ENCODE measurements around the gene IL1F10. TPM values are rescaled to one million over a fixed set of nuclear protein-coding genes. Genes with fewer than 3 reads are reported as not detected.
A peak's percentile ranks its signal among the peaks of the same experiment; 100 is the strongest.

IL1F10 gene
- total and polyA plus RNA-seq, 2 of the 8 experiments (the other 6 are each of a cell fraction or from before 2014, with no cell fraction given) = not detected

- Histone ChIP-seq H2BK15ac (ENCODE audit: low read length) (no peak overlapping the region), H3K27ac (ENCODE audit: low read depth, low read length) (no peak overlapping the region), H3K56ac (replicated peaks; ENCODE audit: insufficient read length, low read depth, low read length) (no peak overlapping the region), H3K9me3 (ENCODE audit: insufficient read depth in 2 of 2, low read depth in 1 of 2, low read length in 1 of 2) (peaks cover 0 to 2% of the 10 kb centered on the region in 2 experiments; a peak in 2 of 4 replicates), H3K4me3 (ENCODE audit: extremely low read depth in 1 of 4, insufficient read depth in 2 of 4, low read depth in 3 of 4, low read length in 4 of 4) (no peak overlapping the region), H3K23me2 (ENCODE audit: low read depth, low read length) (no peaks in the 10 kb centered on the region), H3K36me3 (ENCODE audit: control insufficient read depth in 2 of 4, insufficient read depth in 4 of 4, low read length in 3 of 4) (no peaks in the 10 kb centered on the region), H4K5ac (ENCODE audit: insufficient read length, low read depth, low read length) (no peak overlapping the region), H3K79me1 (ENCODE audit: low read depth, low read length) (no peaks in the 10 kb centered on the region), H3K4me2 (ENCODE audit: insufficient read depth in 1 of 2, low read depth in 2 of 2, low read length in 2 of 2) (no peak overlapping the region), H3K14ac (ENCODE audit: insufficient read length) (no peak overlapping the region), H2BK5ac (ENCODE audit: low read depth, low read length) (no peak overlapping the region), H4K20me1 (replicated peaks in 1 of 2; ENCODE audit: control insufficient read depth in 1 of 2, insufficient read depth in 2 of 2, low read length in 2 of 2) (no peaks in the 10 kb centered on the region), H3K18ac (ENCODE audit: extremely low read depth, low read length) (no peak overlapping the region), H3K9ac (replicated peaks in 1 of 4; ENCODE audit: extremely low read depth in 1 of 4, low read depth in 3 of 4, low read length in 3 of 4) (no peak overlapping the region), H2AK5ac (ENCODE audit: low read depth, low read length) (no peak overlapping the region), H3K27me3 (replicated peaks in 1 of 4; ENCODE audit: control insufficient read depth in 3 of 4, extremely low read depth in 1 of 4, insufficient read depth in 3 of 4, low read length in 3 of 4) (no peaks in the 10 kb centered on the region; a peak in 1 of 7 replicates), H3K4me1 (replicated peaks in 1 of 4; ENCODE audit: control insufficient read depth in 3 of 4, insufficient read depth in 4 of 4, low read length in 3 of 4) (no peaks in the 10 kb centered on the region), H2AFZ (ENCODE audit: low read length) (no peak overlapping the region), H4K8ac (ENCODE audit: extremely low read depth, insufficient read depth, low read length) (no peak overlapping the region), H2BK12ac (ENCODE audit: low read depth, low read length) (no peak overlapping the region), H3K79me2 (ENCODE audit: control insufficient read depth in 1 of 2, insufficient read depth in 2 of 2, low read length in 2 of 2) (no peaks in the 10 kb centered on the region), H4K91ac (replicated peaks; ENCODE audit: insufficient read length, low read length) (no peak overlapping the region), H2BK20ac (ENCODE audit: low read length) (no peak overlapping the region), H3K23ac (ENCODE audit: insufficient read length) (no peak overlapping the region), H2BK120ac (replicated peaks; ENCODE audit: low read depth, low read length) (no peak overlapping the region), H3K4ac (replicated peaks; ENCODE audit: insufficient read length, low read depth, low read length) (no peak overlapping the region)
- DNase-seq (ENCODE audit: low read depth in 1 of 2, low spot score in 2 of 2) = no peak
- WGBS, 2 experiments (ENCODE audit: extremely low coverage in 1 of 2, insufficient coverage in 1 of 2, insufficient read length in 1 of 2, insufficient replicate concordance in 2 of 2, low coverage in 1 of 2, low lambda C conversion rate in 2 of 2, missing lambda C conversion rate in 1 of 2) = 65% methylated on average over 5 of the region's 5 CpGs; no CpG with 5 or more reads in 1 of the 2 experiments
- TF ChIP-seq KDM1A (IDR thresholded peaks at IDR 0.05; ENCODE audit: borderline replicate concordance, low read length) (no peak), CTBP2 (IDR thresholded peaks at IDR 0.05; ENCODE audit: borderline replicate concordance, insufficient read depth, insufficient read length, low read length) (no peak), NANOG (IDR thresholded peaks at IDR 0.05; ENCODE audit: insufficient read depth, low read depth, low read length, poor library complexity, severe bottlenecking) (no peak), CTCF (IDR thresholded peaks at IDR 0.05; ENCODE audit: control extremely low read depth in 1 of 3, insufficient read depth in 1 of 3, low read depth in 1 of 3, low read length in 3 of 3) (peak; percentile 21 to 68 (median 42)), RAD21 (IDR thresholded peaks at IDR 0.05 in 1 of 2, conservative IDR thresholded peaks at IDR 0.05 in 1 of 2; ENCODE audit: low read depth in 2 of 2, low read length in 2 of 2) (peak; percentile 37 to 51; a peak in 3 of 4 replicates), RFX5 (IDR thresholded peaks at IDR 0.05; ENCODE audit: borderline replicate concordance, low read depth, low read length) (no peak)
- peak; percentile 36 for FAIRE-seq
- ChIA-PET CTCF (ENCODE audit: partially characterized antibody) (interaction anchor here (0.8 to 1.5 kb wide), 6 partner anchors 11 to 329 kb away, joined by 3 to 4 read pairs (median 4); no protein-coding TSS in a partner anchor), POLR2A (ENCODE audit: partially characterized antibody) (no interaction called here)
These were observed 25.9 kb upstream of the IL1F10 start for GRCh38 chr2:113041871-113042270.
